ENCODE results near the gene STK38L.
"Not testable (repeated sequence)": the region's sequence is repeated elsewhere in the genome, so short reads cannot be mapped to it uniquely, and the experiment has no call there.

- TF ChIP-seq POLR2AphosphoS5 (IDR thresholded peaks at IDR 0.05; ENCODE audit: low read depth, low read length); FOXJ3 (CRISPR knock-in tag; IDR thresholded peaks at IDR 0.05); CTCF (IDR thresholded peaks at IDR 0.05); NRF1 (IDR thresholded peaks at IDR 0.05; ENCODE audit: low read depth, low read length); CHD2 (IDR thresholded peaks at IDR 0.05; ENCODE audit: low read length, partially characterized antibody); RFX5 (IDR thresholded peaks at IDR 0.05; ENCODE audit: low read length); USF2 (IDR thresholded peaks at IDR 0.05; ENCODE audit: borderline replicate concordance, low read depth, low read length); JUND (IDR thresholded peaks at IDR 0.05); REST (IDR thresholded peaks at IDR 0.05; ENCODE audit: low read depth, low read length): not testable (repeated sequence)
These were observed 12.7 kb upstream of the STK38L start for GRCh38 chr12:27231374-27231773.
